ENCODE results near the gene BLOC1S1. TPM values are rescaled to one million over a fixed set of nuclear protein-coding genes. Genes with fewer than 3 reads are reported as not detected.
A peak's percentile ranks its signal among the peaks of the same experiment; 100 is the strongest.

BLOC1S1 gene
- total and polyA plus RNA-seq, 9 of the 15 experiments (the other 6 are each of a cell fraction or from before 2014, with no cell fraction given), result 75.2 to 161 (median 98.8) TPM

DNA sequence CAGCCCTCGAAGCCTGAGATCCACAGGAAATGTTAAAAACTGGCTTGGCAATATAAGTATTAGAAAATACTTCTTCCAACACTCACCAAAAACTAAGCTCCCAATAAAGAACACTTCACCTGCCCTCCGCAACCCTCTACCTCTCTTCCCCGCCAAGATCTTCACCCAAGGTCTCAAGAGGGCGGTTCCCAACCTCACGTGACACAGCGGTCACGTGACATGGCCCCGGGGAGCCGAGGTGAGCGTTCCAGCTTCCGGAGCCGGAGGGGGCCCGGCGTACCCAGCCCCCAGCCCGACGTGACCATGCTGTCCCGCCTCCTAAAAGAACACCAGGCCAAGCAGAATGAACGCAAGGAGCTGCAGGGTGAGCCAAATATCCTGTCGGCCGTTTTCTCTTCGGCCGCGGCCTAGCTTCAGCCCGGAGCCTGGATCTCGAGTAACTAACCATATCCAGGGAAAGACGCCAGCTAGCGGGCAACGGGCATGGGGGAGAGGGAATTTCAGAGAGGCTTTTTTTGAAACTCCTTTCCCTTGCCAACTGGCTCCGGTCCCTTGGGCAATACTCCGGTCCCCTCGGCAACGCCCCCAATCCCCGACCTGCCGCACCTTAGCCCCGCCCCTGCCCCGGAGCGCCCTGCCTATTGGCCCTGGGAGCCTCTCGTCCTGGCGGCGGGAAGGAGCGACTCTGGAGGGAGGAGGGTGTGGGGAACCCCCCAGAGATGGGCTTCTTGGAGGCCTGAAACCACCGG is at the start of gene BLOC1S1 (continued):
- no peak for TF ChIP-seq SRSF3 (IDR thresholded peaks at IDR 0.05; ENCODE audit: insufficient read depth, low read length)
- no peak for TF ChIP-seq FOXJ2 (tag; IDR thresholded peaks at IDR 0.05)
- no peak for TF ChIP-seq ZNF212 (CRISPR knock-in tag; IDR thresholded peaks at IDR 0.05)
- TF ChIP-seq ZNF57 (CRISPR knock-in tag; IDR thresholded peaks at IDR 0.05), result no peak
- TF ChIP-seq RAD51 (IDR thresholded peaks at IDR 0.05; ENCODE audit: borderline replicate concordance, low read depth), result peak; percentile 100
- TF ChIP-seq HDAC6 (IDR thresholded peaks at IDR 0.05; ENCODE audit: low read depth, low read length), result no peak
- no peak for TF ChIP-seq RAD21 (CRISPR knock-in tag; conservative IDR thresholded peaks at IDR 0.05 in 1 of 2, IDR thresholded peaks at IDR 0.05 in 1 of 2)
- TF ChIP-seq ZNF184 (CRISPR knock-in tag; IDR thresholded peaks at IDR 0.05), result 0 out of 2 replicates have a peak, but pooled peaks have one; percentile 35
- TF ChIP-seq SMARCC2 (IDR thresholded peaks at IDR 0.05; ENCODE audit: low read depth), result no peak
- TF ChIP-seq ZNF77 (CRISPR knock-in tag; IDR thresholded peaks at IDR 0.05), result no peak
- TF ChIP-seq IRF1 (CRISPR knock-in tag; IDR thresholded peaks at IDR 0.05; ENCODE audit: borderline replicate concordance), result no peak
- no peak for TF ChIP-seq FOSL1 (tag; conservative IDR thresholded peaks at IDR 0.05)
- peak; percentile 75 for TF ChIP-seq NFRKB (IDR thresholded peaks at IDR 0.05; ENCODE audit: low read depth)
- peak; percentile 49; the same call in 1 of the 2 replicates for TF ChIP-seq ZNF431 (CRISPR knock-in tag; IDR thresholded peaks at IDR 0.05)
- no peak for TF ChIP-seq HNRNPLL (IDR thresholded peaks at IDR 0.05; ENCODE audit: low read depth, low read length, poor library complexity, severe bottlenecking)
- TF ChIP-seq DIDO1 (tag; IDR thresholded peaks at IDR 0.05; ENCODE audit: low read depth), result peak; percentile 96
- TF ChIP-seq POLR2AphosphoS5 (IDR thresholded peaks at IDR 0.05; ENCODE audit: control insufficient read depth, insufficient read depth, low read depth, low read length), result peak; percentile 53; the same call in 1 of the 2 replicates
- no peak for TF ChIP-seq MEIS2 (IDR thresholded peaks at IDR 0.05; ENCODE audit: partially characterized antibody)
- TF ChIP-seq HEY1 (CRISPR knock-in tag; IDR thresholded peaks at IDR 0.05; ENCODE audit: borderline replicate concordance), result no peak
- TF ChIP-seq, protein P1, sequence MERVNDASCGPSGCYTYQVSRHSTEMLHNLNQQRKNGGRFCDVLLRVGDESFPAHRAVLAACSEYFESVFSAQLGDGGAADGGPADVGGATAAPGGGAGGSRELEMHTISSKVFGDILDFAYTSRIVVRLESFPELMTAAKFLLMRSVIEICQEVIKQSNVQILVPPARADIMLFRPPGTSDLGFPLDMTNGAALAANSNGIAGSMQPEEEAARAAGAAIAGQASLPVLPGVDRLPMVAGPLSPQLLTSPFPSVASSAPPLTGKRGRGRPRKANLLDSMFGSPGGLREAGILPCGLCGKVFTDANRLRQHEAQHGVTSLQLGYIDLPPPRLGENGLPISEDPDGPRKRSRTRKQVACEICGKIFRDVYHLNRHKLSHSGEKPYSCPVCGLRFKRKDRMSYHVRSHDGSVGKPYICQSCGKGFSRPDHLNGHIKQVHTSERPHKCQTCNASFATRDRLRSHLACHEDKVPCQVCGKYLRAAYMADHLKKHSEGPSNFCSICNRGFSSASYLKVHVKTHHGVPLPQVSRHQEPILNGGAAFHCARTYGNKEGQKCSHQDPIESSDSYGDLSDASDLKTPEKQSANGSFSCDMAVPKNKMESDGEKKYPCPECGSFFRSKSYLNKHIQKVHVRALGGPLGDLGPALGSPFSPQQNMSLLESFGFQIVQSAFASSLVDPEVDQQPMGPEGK (CRISPR knock-in tag; IDR thresholded peaks at IDR 0.05; ENCODE audit: borderline replicate concordance), result no peak
- TF ChIP-seq, protein P2, sequence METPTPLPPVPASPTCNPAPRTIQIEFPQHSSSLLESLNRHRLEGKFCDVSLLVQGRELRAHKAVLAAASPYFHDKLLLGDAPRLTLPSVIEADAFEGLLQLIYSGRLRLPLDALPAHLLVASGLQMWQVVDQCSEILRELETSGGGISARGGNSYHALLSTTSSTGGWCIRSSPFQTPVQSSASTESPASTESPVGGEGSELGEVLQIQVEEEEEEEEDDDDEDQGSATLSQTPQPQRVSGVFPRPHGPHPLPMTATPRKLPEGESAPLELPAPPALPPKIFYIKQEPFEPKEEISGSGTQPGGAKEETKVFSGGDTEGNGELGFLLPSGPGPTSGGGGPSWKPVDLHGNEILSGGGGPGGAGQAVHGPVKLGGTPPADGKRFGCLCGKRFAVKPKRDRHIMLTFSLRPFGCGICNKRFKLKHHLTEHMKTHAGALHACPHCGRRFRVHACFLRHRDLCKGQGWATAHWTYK (CRISPR knock-in tag; IDR thresholded peaks at IDR 0.05), result peak; percentile 74; the same call in 1 of the 2 replicates
- TF ChIP-seq SP2 (IDR thresholded peaks at IDR 0.05; ENCODE audit: extremely low read depth, low read depth, low read length, poor library complexity, severe bottlenecking), result peak; percentile 53
- 0 out of 2 replicates have a peak, but pooled peaks have one; percentile 52 for TF ChIP-seq NR2C2 (CRISPR knock-in tag; IDR thresholded peaks at IDR 0.05)
- peak; percentile 88 for TF ChIP-seq NR2C2 (tag; IDR thresholded peaks at IDR 0.05)
- no peak for TF ChIP-seq GTF2F1 (IDR thresholded peaks at IDR 0.05; ENCODE audit: low read depth, low read length)
